ENCODE results near the gene TTC7B. TPM values are rescaled to one million over a fixed set of nuclear protein-coding genes. Genes with fewer than 3 reads are reported as not detected.

The TTC7B gene
- total RNA-seq, 1 donor: 24.9 TPM

GRCh38 chr14:90523961-90524875 is 292.0 kb downstream of the TTC7B start:
- TF ChIP-seq CTCF (IDR thresholded peaks at IDR 0.05; ENCODE audit: insufficient read depth, low read length): no peak
- no peak overlapping the region for H3K4me3 ChIP-seq (ENCODE audit: low read depth, low read length)
- DNase-seq (ENCODE audit: low read depth): no peak

GRCh38 chr14:90523544-90523943 is 292.7 kb downstream of the TTC7B start:
- TF ChIP-seq CTCF (IDR thresholded peaks at IDR 0.05; ENCODE audit: insufficient read depth, low read length): no peak
- peak; percentile 32 for DNase-seq (ENCODE audit: low read depth)
- no peak overlapping the region for H3K4me3 ChIP-seq (ENCODE audit: low read depth, low read length)

- no peak for TF ChIP-seq CTCF (IDR thresholded peaks at IDR 0.05; ENCODE audit: insufficient read depth, low read length)
- DNase-seq (ENCODE audit: low read depth): peak; percentile 22
- no peak overlapping the region for H3K4me3 ChIP-seq (ENCODE audit: low read depth, low read length)
Measured at GRCh38 chr14:90522571-90523191, 293.5 kb downstream of the TTC7B start.

- DNase-seq (ENCODE audit: low read depth): no peak
Measured at GRCh38 chr14:90521930-90522483, 294.2 kb downstream of the TTC7B start.

GRCh38 chr14:90521084-90521929 is 294.9 kb downstream of the TTC7B start:
- no peak for TF ChIP-seq CTCF (IDR thresholded peaks at IDR 0.05; ENCODE audit: insufficient read depth, low read length)
- H3K4me3 ChIP-seq (ENCODE audit: low read depth, low read length): no peak overlapping the region
- DNase-seq (ENCODE audit: low read depth): peak; percentile 13

More at GRCh38 chr14:90521930-90522483, 294.2 kb downstream of the TTC7B start:
- no peak overlapping the region for H3K4me3 ChIP-seq (ENCODE audit: low read depth, low read length)
- no peak for TF ChIP-seq CTCF (IDR thresholded peaks at IDR 0.05; ENCODE audit: insufficient read depth, low read length)

GRCh38 chr14:90520326-90520725 is 295.9 kb downstream of the TTC7B start:
- H3K4me3 ChIP-seq (ENCODE audit: low read depth, low read length): no peak overlapping the region
- DNase-seq (ENCODE audit: low read depth): no peak
- no peak for TF ChIP-seq CTCF (IDR thresholded peaks at IDR 0.05; ENCODE audit: insufficient read depth, low read length)
